Stimulated activated CD4-positive, alpha-beta T cell treated with anti-CD3 and anti-CD28 coated beads, Interleukin-4, amount 100 ng/mL, for 48 hours (primary cell): Measurements from ENCODE around the gene GCA.

Source experiments
- DNase-seq, 2 donors: peaks; one replicate each; pipeline ENCODE4 v3.0.0-alpha.2; 2020; ENCODE audit warnings: low read depth in 2 of 2

The GCA gene

GRCh38 chr2:162328424-162329157, 15.3 kb upstream of the GCA start:
- DNase-seq: no peak

GRCh38 chr2:162330881-162331280, 13.1 kb upstream of the GCA start:
- no peak for DNase-seq

- peak in 1 of 2 donors; percentile 16 for DNase-seq
These were observed 10.0 kb upstream of the GCA start for GRCh38 chr2:162333968-162334367.

GRCh38 chr2:162337868-162338267, 6.1 kb upstream of the GCA start:
- DNase-seq: no peak

GRCh38 chr2:162340822-162341221, 3.1 kb upstream of the GCA start:
- DNase-seq: no peak

GRCh38 chr2:162342321-162342720, 1.6 kb upstream of the GCA start:
- no peak for DNase-seq

GRCh38 chr2:162342841-162343240, 1.1 kb upstream of the GCA start:
- DNase-seq: no peak

- no peak for DNase-seq
These were observed 474 bp upstream of the GCA start for GRCh38 chr2:162343492-162343823.

GRCh38 chr2:162344617-162344950, 652 bp downstream of the GCA start:
- no peak for DNase-seq

- no peak for DNase-seq
These were observed 21.5 kb downstream of the GCA start for GRCh38 chr2:162365392-162365791.

GRCh38 chr2:162368494-162368893, 24.6 kb downstream of the GCA start:
- no peak for DNase-seq

- no peak for DNase-seq
These were observed 25.6 kb downstream of the GCA start for GRCh38 chr2:162369551-162369950.

GRCh38 chr2:162370931-162371330, 27.0 kb downstream of the GCA start:
- DNase-seq: no peak

- DNase-seq: no peak
These were observed 28.9 kb downstream of the GCA start for GRCh38 chr2:162372818-162373217.

- DNase-seq: no peak
These were observed 36.0 kb downstream of the GCA start for GRCh38 chr2:162379719-162380580.

- no peak for DNase-seq
These were observed 37.9 kb downstream of the GCA start for GRCh38 chr2:162381851-162382250.

- DNase-seq: no peak
These were observed 38.3 kb downstream of the GCA start for GRCh38 chr2:162382278-162382677.

GRCh38 chr2:162385536-162385935, 41.6 kb downstream of the GCA start:
- DNase-seq: no peak

GRCh38 chr2:162390801-162391200, 46.9 kb downstream of the GCA start:
- DNase-seq: no peak

- DNase-seq: no peak
These were observed 56.4 kb downstream of the GCA start for GRCh38 chr2:162400336-162400735.

- DNase-seq: no peak
These were observed 57.9 kb downstream of the GCA start for GRCh38 chr2:162401871-162402270.

GRCh38 chr2:162403884-162404283, 60.0 kb downstream of the GCA start:
- no peak for DNase-seq
